Mesenchymal stem cell (in vitro differentiated cells and primary cell): Measurements from ENCODE around the gene IL17C.

ENCODE experiments used
- DNase-seq: peaks from one replicate; pipeline ENCODE4 v3.0.0-alpha.2; 2013
- H2AFZ ChIP-seq: one replicate; pipeline ENCODE4 v1.6.1; 2013; ENCODE audit warnings: low read depth, mild to moderate bottlenecking, control low read depth, inconsistent platforms, low read length, moderate library complexity
- H2AK5ac ChIP-seq: 2 replicates; pipeline ENCODE4 v1.6.1; 2013; ENCODE audit warnings: low read length, moderate library complexity, mild to moderate bottlenecking, inconsistent platforms; ENCODE audit not compliant: severe bottlenecking
- H2BK120ac ChIP-seq: one replicate; pipeline ENCODE4 v1.6.1; 2013; ENCODE audit warnings: low read depth, mild to moderate bottlenecking, inconsistent platforms, low read length, moderate library complexity
- H2BK12ac ChIP-seq, 2 experiments: one replicate each; pipeline ENCODE4 v1.6.1; 2013; ENCODE audit warnings: inconsistent platforms in 2 of 2, low read length in 2 of 2, mild to moderate bottlenecking in 2 of 2, moderate library complexity in 2 of 2, control low read depth in 1 of 2
- H2BK15ac ChIP-seq: one replicate; pipeline ENCODE4 v1.6.1; 2013; ENCODE audit warnings: mild to moderate bottlenecking, low read depth, inconsistent platforms; ENCODE audit not compliant: poor library complexity, severe bottlenecking
- H2BK5ac ChIP-seq: 2 replicates; pipeline ENCODE4 v1.6.1; 2013; ENCODE audit warnings: low read depth, mild to moderate bottlenecking, low read length, control low read depth, inconsistent platforms; ENCODE audit not compliant: poor library complexity, severe bottlenecking
- H3K14ac ChIP-seq, 2 experiments: one replicate each; pipeline ENCODE4 v1.6.1; 2013; ENCODE audit warnings: inconsistent platforms in 2 of 2, low read length in 2 of 2, control low read depth in 1 of 2, mild to moderate bottlenecking in 1 of 2, moderate library complexity in 1 of 2
- H3K18ac ChIP-seq, 2 experiments: one replicate each; pipeline ENCODE4 v1.6.1; 2013; ENCODE audit warnings: inconsistent platforms in 2 of 2, low read length in 2 of 2, control low read depth in 1 of 2, low read depth in 1 of 2, mild to moderate bottlenecking in 1 of 2
- H3K23ac ChIP-seq, 2 experiments: one replicate each; pipeline ENCODE4 v1.6.1; 2013; ENCODE audit warnings: inconsistent platforms in 2 of 2, low read length in 2 of 2, mild to moderate bottlenecking in 2 of 2, moderate library complexity in 2 of 2, control low read depth in 1 of 2
- H3K27ac ChIP-seq: 2 replicates; pipeline ENCODE4 v1.5.1; 2013; ENCODE audit warnings: mild to moderate bottlenecking, moderate library complexity, low read length, control low read depth, inconsistent platforms; ENCODE audit not compliant: poor library complexity, severe bottlenecking
- H3K27me3 ChIP-seq, 2 experiments: 2 replicates each; pipeline versions ENCODE4 v1.6.1 to v1.7.0; 2013; ENCODE audit warnings: low read length in 2 of 2, mild to moderate bottlenecking in 2 of 2, moderate library complexity in 2 of 2, control low read depth in 1 of 2, inconsistent platforms in 1 of 2; ENCODE audit not compliant: control insufficient read depth in 1 of 2, insufficient read depth in 1 of 2
- H3K36me3 ChIP-seq, 2 experiments: 2 replicates each; pipeline versions ENCODE4 v1.6.1 to v1.7.0; 2013; ENCODE audit warnings: low read length in 2 of 2, control low read depth in 1 of 2, inconsistent platforms in 1 of 2, low read depth in 1 of 2, mild to moderate bottlenecking in 1 of 2; ENCODE audit not compliant: insufficient read depth in 2 of 2, control insufficient read depth in 1 of 2
- H3K4ac ChIP-seq, 2 experiments: one replicate each; pipeline ENCODE4 v1.6.1; 2013; ENCODE audit warnings: inconsistent platforms in 2 of 2, low read length in 2 of 2, mild to moderate bottlenecking in 2 of 2, moderate library complexity in 2 of 2, control low read depth in 1 of 2, low read depth in 1 of 2
- H3K4me1 ChIP-seq: 2 replicates; pipeline ENCODE4 v1.6.1; 2013; ENCODE audit warnings: low read depth, low read length, control low read depth; ENCODE audit not compliant: control insufficient read depth, insufficient read depth
- H3K4me2 ChIP-seq: 2 replicates; pipeline ENCODE4 v1.6.1; 2013; ENCODE audit warnings: low read length, mild to moderate bottlenecking, inconsistent platforms; ENCODE audit not compliant: poor library complexity, severe bottlenecking
- H3K4me3 ChIP-seq, 2 experiments: 2 replicates each; pipeline versions ENCODE4 v1.5.1 to v1.7.0; 2013; ENCODE audit warnings: low read length in 2 of 2, mild to moderate bottlenecking in 2 of 2, control low read depth in 1 of 2, low read depth in 1 of 2; ENCODE audit not compliant: insufficient read depth in 1 of 2
- H3K79me1 ChIP-seq: replicated peaks from 2 replicates; pipeline ENCODE4 v1.6.1; 2013; ENCODE audit warnings: mild to moderate bottlenecking, control low read depth, low read length, inconsistent platforms; ENCODE audit not compliant: poor library complexity, severe bottlenecking
- H3K9ac ChIP-seq: 2 replicates; pipeline ENCODE4 v1.7.0; 2013; ENCODE audit warnings: mild to moderate bottlenecking, low read length, moderate library complexity
- H3K9me3 ChIP-seq: 2 replicates; pipeline ENCODE4 v1.7.0; 2013; ENCODE audit warnings: mild to moderate bottlenecking, low read length; ENCODE audit not compliant: control insufficient read depth
- H4K8ac ChIP-seq: one replicate; pipeline ENCODE4 v1.6.1; 2013; ENCODE audit warnings: inconsistent platforms, mild to moderate bottlenecking, low read length, moderate library complexity
- H4K91ac ChIP-seq: one replicate; pipeline ENCODE4 v1.6.1; 2013; ENCODE audit warnings: mild to moderate bottlenecking, low read length, inconsistent platforms
- WGBS: methylation state at CpG from one replicate; pipeline ENCODE4 v1.1.7; 2013; ENCODE audit warnings: mixed read lengths; 5-methylcytosine and 5-hydroxymethylcytosine counted together

IL17C gene

DNA sequence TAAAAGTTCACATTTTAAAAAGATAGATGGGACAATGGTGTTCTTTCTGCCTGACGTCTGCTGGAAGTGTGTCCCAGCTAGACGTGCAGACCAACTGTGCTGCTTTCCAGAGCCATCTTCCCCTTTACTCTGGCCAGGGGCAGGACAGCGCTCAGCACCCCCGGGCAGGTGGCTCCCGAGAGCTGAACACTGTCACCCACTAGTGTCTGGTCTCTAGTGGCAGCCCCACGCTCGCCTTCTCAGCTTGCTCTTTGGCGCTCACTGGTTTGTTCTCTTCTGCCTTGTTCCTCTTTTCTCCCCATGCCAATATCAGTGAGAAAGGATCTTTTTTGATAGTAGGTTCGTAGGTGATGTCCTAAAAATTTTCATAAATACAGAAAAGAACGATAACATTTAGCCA, 42.5 kb upstream of the IL17C start:
- no peak overlapping the region for H2AK5ac ChIP-seq
- H3K9ac ChIP-seq: no peak overlapping the region
- H3K23ac ChIP-seq: peak overlapping the region in 1 of 2 experiments; percentile 94
- peaks cover 48 to 49% of the 10 kb centered on the region in 2 experiments for H3K36me3 ChIP-seq
- no peak overlapping the region for H2AFZ ChIP-seq
- H2BK120ac ChIP-seq: no peak overlapping the region
- H4K8ac ChIP-seq: no peak overlapping the region
- H2BK5ac ChIP-seq: no peak overlapping the region
- DNase-seq: no peak
- peaks cover 8% of the 10 kb centered on the region for H3K4me1 ChIP-seq
- H3K4me2 ChIP-seq: no peak overlapping the region
- WGBS: 97% methylated on average over 6 of the region's 10 CpGs
- H3K18ac ChIP-seq: no peak overlapping the region
- no peaks in the 10 kb centered on the region for H3K27me3 ChIP-seq
- H3K79me1 ChIP-seq: peaks cover 21% of the 10 kb centered on the region
- no peak overlapping the region for H2BK15ac ChIP-seq
- H3K9me3 ChIP-seq: no peaks in the 10 kb centered on the region
- no peak overlapping the region for H3K14ac ChIP-seq
- no peak overlapping the region for H3K4me3 ChIP-seq
- no peak overlapping the region for H3K27ac ChIP-seq
- no peak overlapping the region for H4K91ac ChIP-seq
- H3K4ac ChIP-seq: no peak overlapping the region
- H2BK12ac ChIP-seq: no peak overlapping the region

DNA sequence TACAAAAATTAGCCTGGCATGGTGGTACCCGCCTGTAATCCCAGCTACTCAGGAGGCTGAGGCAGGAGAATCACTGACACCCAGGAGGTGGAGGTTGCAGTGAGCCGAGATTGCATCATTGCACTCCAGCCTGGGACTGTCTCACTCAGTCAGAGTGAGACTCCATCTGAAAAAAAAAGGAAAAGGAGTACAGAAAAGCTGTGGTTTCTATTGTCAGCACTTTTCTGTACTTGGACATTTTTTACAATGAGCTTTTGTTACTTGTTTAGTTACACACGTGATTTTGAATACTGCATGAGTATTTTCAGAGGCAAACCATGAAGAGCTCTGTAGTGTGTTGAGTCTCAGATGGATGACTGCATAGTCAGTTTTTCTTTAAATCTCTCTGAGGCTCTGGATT, 41.9 kb upstream of the IL17C start:
- Histone ChIP-seq H2AK5ac (no peak overlapping the region), H3K9ac (no peak overlapping the region), H3K4me1 (peaks cover 8% of the 10 kb centered on the region), H3K18ac (no peak overlapping the region), H3K23ac (no peak overlapping the region), H3K9me3 (no peaks in the 10 kb centered on the region), H2BK15ac (no peak overlapping the region), H3K36me3 (peaks cover 52 to 54% of the 10 kb centered on the region in 2 experiments), H2BK120ac (no peak overlapping the region), H3K79me1 (peaks cover 26% of the 10 kb centered on the region), H3K4me2 (no peak overlapping the region), H3K14ac (no peak overlapping the region), H2AFZ (no peak overlapping the region), H4K91ac (no peak overlapping the region), H3K4me3 (no peak overlapping the region), H2BK5ac (no peak overlapping the region), H2BK12ac (no peak overlapping the region), H3K27me3 (no peaks in the 10 kb centered on the region), H3K27ac (no peak overlapping the region), H3K4ac (no peak overlapping the region), H4K8ac (no peak overlapping the region)
- no peak for DNase-seq
- 99% methylated on average over 3 of the region's 3 CpGs for WGBS

DNA sequence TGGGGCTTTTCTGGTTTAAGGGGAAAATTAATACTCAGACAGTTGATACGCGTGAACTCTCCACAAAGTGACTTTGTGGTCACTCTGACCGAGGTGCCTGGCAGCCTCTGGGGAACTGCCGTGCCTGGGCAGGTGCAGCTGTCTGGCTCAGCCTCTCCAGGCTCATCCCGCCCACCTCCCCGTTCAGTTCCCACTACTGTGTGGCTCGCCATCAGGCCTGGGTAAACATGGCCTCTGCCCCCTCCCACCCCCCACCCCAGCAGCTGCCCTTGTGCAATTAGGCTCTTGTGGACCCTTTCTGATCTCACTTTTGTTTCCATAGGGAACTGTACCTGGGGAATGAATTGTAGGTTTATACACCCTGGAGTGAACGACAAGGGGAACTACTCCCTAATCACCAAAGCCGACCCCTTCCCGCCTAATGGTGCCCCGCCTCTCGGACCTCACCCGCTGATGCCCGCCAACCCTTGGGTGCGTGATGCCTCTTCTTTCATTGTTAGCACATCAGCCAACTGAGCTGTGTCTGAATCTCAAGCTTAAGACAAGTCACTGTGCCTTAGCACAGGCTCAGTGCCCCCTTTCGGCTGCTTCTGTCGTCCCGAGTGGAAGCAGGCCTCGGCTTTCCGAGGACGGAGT, 40.4 kb upstream of the IL17C start:
- peaks cover 26% of the 10 kb centered on the region for H3K79me1 ChIP-seq
- H3K14ac ChIP-seq: no peak overlapping the region
- H3K23ac ChIP-seq: no peak overlapping the region
- H2BK12ac ChIP-seq: no peak overlapping the region
- no peak overlapping the region for H2BK120ac ChIP-seq
- H3K4me1 ChIP-seq: peaks cover 7% of the 10 kb centered on the region
- H3K27ac ChIP-seq: no peak overlapping the region
- H2AFZ ChIP-seq: no peak overlapping the region
- peaks cover 55 to 66% of the 10 kb centered on the region in 2 experiments for H3K36me3 ChIP-seq
- H3K4me2 ChIP-seq: no peak overlapping the region
- no peak overlapping the region for H2BK5ac ChIP-seq
- H3K4me3 ChIP-seq: no peak overlapping the region
- no peak overlapping the region for H3K18ac ChIP-seq
- H4K8ac ChIP-seq: no peak overlapping the region
- H2AK5ac ChIP-seq: no peak overlapping the region
- 93% methylated on average over 19 of the region's 21 CpGs for WGBS
- no peak overlapping the region for H3K4ac ChIP-seq
- H3K27me3 ChIP-seq: no peaks in the 10 kb centered on the region
- H3K9me3 ChIP-seq: no peaks in the 10 kb centered on the region
- DNase-seq: no peak
- no peak overlapping the region for H2BK15ac ChIP-seq
- H3K9ac ChIP-seq: no peak overlapping the region
- no peak overlapping the region for H4K91ac ChIP-seq

DNA sequence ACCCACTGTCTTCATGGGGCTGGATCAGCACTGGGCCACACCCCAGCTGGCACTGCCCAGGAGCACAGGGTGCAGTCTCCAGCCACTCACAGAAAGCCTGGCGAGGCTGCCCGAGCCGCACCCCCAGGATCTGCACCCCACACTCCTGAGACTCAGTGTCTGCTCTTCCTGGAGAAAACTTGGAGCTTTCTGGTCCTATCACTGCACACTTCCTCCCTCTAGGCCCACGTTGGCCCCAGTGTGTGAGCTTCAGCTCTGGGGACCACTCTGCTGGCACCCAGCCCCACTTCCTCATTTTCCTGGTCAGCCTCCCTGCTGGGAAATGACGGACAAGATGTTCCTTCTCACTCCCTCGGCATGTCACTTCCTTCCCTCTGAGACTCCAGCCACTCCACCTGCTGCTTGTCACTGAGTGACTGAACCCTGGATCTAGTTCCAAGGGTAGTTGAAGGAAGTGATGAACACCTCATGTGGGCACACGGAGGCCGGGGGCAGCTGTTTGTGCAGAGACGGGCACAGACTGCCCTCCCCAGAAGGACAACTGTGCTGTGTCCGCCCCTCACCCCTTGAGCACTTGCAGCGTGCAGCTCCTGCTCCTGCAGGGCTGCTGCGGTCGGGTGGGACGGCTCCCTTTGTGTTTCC, 39.2 kb upstream of the IL17C start:
- Histone ChIP-seq H2BK12ac (no peak overlapping the region), H3K14ac (no peak overlapping the region), H2AK5ac (no peak overlapping the region), H2BK120ac (no peak overlapping the region), H3K27ac (no peak overlapping the region), H2BK15ac (no peak overlapping the region), H4K91ac (no peak overlapping the region), H3K79me1 (peaks cover 24% of the 10 kb centered on the region), H3K18ac (no peak overlapping the region), H2BK5ac (no peak overlapping the region), H2AFZ (no peak overlapping the region), H3K4me1 (no peaks in the 10 kb centered on the region), H3K9ac (no peak overlapping the region), H3K23ac (no peak overlapping the region), H4K8ac (no peak overlapping the region), H3K9me3 (no peaks in the 10 kb centered on the region), H3K4me3 (no peak overlapping the region), H3K36me3 (peaks cover 48 to 54% of the 10 kb centered on the region in 2 experiments), H3K4me2 (no peak overlapping the region), H3K4ac (no peak overlapping the region), H3K27me3 (no peaks in the 10 kb centered on the region)
- WGBS: 97% methylated on average over 14 of the region's 14 CpGs
- no peak for DNase-seq
